Hepatocyte (in vitro differentiated cells): ENCODE data around the gene STXBP6.

ENCODE experiments used
- EZH2 ChIP-seq: fragments of 200-600 bp; sonication (generic); IDR thresholded peaks from 2 replicates; pipeline ENCODE4 v1.6.1; 2016; ENCODE audit warnings: antibody characterized with exemption, mild to moderate bottlenecking, borderline replicate concordance
- TF ChIP-seq, protein P1 (sequence below): fragments of 200-600 bp; sonication (generic); IDR thresholded peaks from 2 replicates; pipeline ENCODE4 v1.5.1; 2016; ENCODE audit warnings: antibody characterized with exemption, mild to moderate bottlenecking; ENCODE audit not compliant: poor library complexity

DNA sequence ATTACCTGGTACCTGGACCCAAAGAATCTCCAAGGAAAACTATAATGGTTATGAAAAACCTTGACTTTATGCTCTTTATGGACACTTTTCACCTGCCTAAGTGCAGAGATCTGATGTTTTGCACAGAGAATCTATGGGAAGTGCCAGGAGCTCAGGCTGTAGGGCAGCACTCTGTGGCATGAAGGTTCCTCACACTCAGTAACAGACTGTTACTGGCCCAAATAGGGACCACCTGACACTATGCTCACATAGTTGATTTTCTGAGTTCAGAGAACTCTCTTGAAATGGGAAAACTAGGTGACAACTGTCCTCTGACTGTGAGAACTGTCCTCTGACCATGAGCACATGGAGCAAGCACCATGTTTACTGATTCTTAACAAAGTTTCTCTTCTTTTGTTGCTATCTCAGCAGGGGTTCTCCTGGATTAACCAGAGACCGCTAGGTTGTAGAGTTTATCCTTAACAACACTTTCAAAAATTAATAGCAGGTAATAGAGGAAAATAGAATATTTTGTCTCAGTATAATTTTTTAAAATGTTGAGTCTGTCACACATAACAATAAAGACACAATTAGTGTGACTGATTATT, 101.6 kb downstream of the STXBP6 start:
- TF ChIP-seq, protein P1, sequence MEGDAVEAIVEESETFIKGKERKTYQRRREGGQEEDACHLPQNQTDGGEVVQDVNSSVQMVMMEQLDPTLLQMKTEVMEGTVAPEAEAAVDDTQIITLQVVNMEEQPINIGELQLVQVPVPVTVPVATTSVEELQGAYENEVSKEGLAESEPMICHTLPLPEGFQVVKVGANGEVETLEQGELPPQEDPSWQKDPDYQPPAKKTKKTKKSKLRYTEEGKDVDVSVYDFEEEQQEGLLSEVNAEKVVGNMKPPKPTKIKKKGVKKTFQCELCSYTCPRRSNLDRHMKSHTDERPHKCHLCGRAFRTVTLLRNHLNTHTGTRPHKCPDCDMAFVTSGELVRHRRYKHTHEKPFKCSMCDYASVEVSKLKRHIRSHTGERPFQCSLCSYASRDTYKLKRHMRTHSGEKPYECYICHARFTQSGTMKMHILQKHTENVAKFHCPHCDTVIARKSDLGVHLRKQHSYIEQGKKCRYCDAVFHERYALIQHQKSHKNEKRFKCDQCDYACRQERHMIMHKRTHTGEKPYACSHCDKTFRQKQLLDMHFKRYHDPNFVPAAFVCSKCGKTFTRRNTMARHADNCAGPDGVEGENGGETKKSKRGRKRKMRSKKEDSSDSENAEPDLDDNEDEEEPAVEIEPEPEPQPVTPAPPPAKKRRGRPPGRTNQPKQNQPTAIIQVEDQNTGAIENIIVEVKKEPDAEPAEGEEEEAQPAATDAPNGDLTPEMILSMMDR, result no peak
- no peak for TF ChIP-seq EZH2
